Tibial nerve (tissue), 4 donors: ENCODE measurements around the gene ZNF891. TPM values are rescaled to one million over a fixed set of nuclear protein-coding genes. Genes with fewer than 3 reads are reported as not detected.

ENCODE experiments used
- DNase-seq, 2 donors: peaks; one replicate each; pipeline ENCODE4 v3.0.0-alpha.2; 2019; ENCODE audit warnings: low spot score in 2 of 2
- H3K27ac ChIP-seq, 4 donors: fragments of 200-600 bp; sonication (generic) in 3 of 4; one replicate each; pipeline ENCODE4 v1.5.1; 2017 to 2019; ENCODE audit warnings: mild to moderate bottlenecking in 1 of 4
- H3K27me3 ChIP-seq, 2 donors: fragments of 200-600 bp; sonication (generic) in 1 of 2; one replicate each; pipeline versions ENCODE4 v1.5.1 to v1.6.0; 2017 to 2019
- H3K36me3 ChIP-seq, 3 donors: fragments of 200-600 bp; sonication (generic); one replicate each; pipeline ENCODE4 v1.5.1; 2018 to 2019
- H3K4me1 ChIP-seq, 4 donors: fragments of 200-600 bp; sonication (generic) in 3 of 4; one replicate each; pipeline ENCODE4 v1.5.1; 2017 to 2019
- H3K4me3 ChIP-seq, 4 donors: fragments of 200-600 bp; sonication (generic) in 3 of 4; one replicate each; pipeline ENCODE4 v1.5.1; 2017 to 2019; ENCODE audit warnings: mild to moderate bottlenecking in 1 of 4, moderate library complexity in 1 of 4
- H3K9me3 ChIP-seq, 4 donors: fragments of 200-600 bp; sonication (generic) in 3 of 4; one replicate each; pipeline ENCODE4 v1.5.1; 2017 to 2019
- CTCF ChIP-seq, 5 experiments: fragments of 200-600 bp in 3 of 5; fragments of 450-650 bp in 2 of 5; sonication (generic) in 3 of 5; IDR thresholded peaks; one replicate each; pipeline ENCODE4 v1.5.1; 2016 to 2019; ENCODE audit warnings: antibody characterized with exemption in 5 of 5, mild to moderate bottlenecking in 3 of 5, moderate library complexity in 2 of 5
- EP300 ChIP-seq, 2 donors: sonication (generic); formaldehyde crosslinking; IDR thresholded peaks; one replicate each; pipeline ENCODE4 v1.6.1; 2017; ENCODE audit warnings: antibody characterized with exemption in 2 of 2, mild to moderate bottlenecking in 1 of 2
- POLR2A ChIP-seq, 2 donors: fragments of 450-650 bp; IDR thresholded peaks; one replicate each; pipeline ENCODE4 v1.6.1; 2017; ENCODE audit warnings: antibody characterized with exemption in 2 of 2, mild to moderate bottlenecking in 2 of 2, moderate library complexity in 2 of 2
- WGBS, 2 donors: methylation state at CpG; one replicate each; pipeline ENCODE4 v1.1.5; 2018; 5-methylcytosine and 5-hydroxymethylcytosine counted together
- total RNA-seq, 4 donors: library from RNA; depleted of rRNA; stranded (reverse); fragments of >200 nt; gene quantifications; one replicate each; pipeline ENCODE4 v1.1.0, GENCODE V29; 2016

Gene ZNF891
- 1 to 10 TPM; 5.1 to 5.9 (median 5.4) TPM for total RNA-seq

- peak within 1 kb of the TSS; percentile 90 to 96 (median 92) for H3K4me3 ChIP-seq
- WGBS, 2 donors = 0 to 2% methylated on average over 21 to 70 of the region's 87 CpGs
- H3K4me1 ChIP-seq = peaks cover 0 to 14% (median 3%) of the 10 kb centered on the region in 4 donors
- no peaks in the 10 kb centered on the region for H3K27me3 ChIP-seq
- peak in 1 of 5 experiments; percentile 34 for TF ChIP-seq CTCF (IDR thresholded peaks at IDR 0.05)
- TF ChIP-seq POLR2A (IDR thresholded peaks at IDR 0.05) = peak; percentile 41 to 84
- TF ChIP-seq EP300 (IDR thresholded peaks at IDR 0.05) = peak; percentile 43 to 95
- H3K36me3 ChIP-seq = peaks cover 4 to 71% (median 5%) of the 10 kb centered on the region in 3 donors
- H3K9me3 ChIP-seq = peaks cover 0 to 76% (median 35%) of the 10 kb centered on the region in 4 donors
- peak; percentile 91 to 93 for DNase-seq
- H3K27ac ChIP-seq = peak within 1 kb of the TSS; percentile 91 to 97 (median 96)
Measured at GRCh38 chr12:133130038-133130807, at the start of gene ZNF891, which contains the start of gene ZNF10. TSS of gene ZNF891 (minus strand) at chr12:133130274. CDS start at chr12:133121918, 8,356 bp downstream. TSS of gene ZNF10 (plus strand) at chr12:133130627. CDS start at chr12:133144493, 13,866 bp downstream.

GRCh38 chr12:133174901-133175300 lies 44.8 kb upstream of the ZNF891 start:
- H3K4me1 ChIP-seq = no peaks in the 10 kb centered on the region
- no peak for DNase-seq
- H3K27ac ChIP-seq = no peak overlapping the region
- H3K9me3 ChIP-seq = peaks cover 0 to 88% (median 15%) of the 10 kb centered on the region in 4 donors
- WGBS, 2 donors = 76 to 86% methylated on average over 1 of the region's 1 CpG
- no peaks in the 10 kb centered on the region for H3K36me3 ChIP-seq
- no peak overlapping the region for H3K4me3 ChIP-seq
- H3K27me3 ChIP-seq = no peaks in the 10 kb centered on the region
- TF ChIP-seq CTCF (IDR thresholded peaks at IDR 0.05) (no peak), EP300 (IDR thresholded peaks at IDR 0.05) (no peak), POLR2A (IDR thresholded peaks at IDR 0.05) (no peak)

DNA sequence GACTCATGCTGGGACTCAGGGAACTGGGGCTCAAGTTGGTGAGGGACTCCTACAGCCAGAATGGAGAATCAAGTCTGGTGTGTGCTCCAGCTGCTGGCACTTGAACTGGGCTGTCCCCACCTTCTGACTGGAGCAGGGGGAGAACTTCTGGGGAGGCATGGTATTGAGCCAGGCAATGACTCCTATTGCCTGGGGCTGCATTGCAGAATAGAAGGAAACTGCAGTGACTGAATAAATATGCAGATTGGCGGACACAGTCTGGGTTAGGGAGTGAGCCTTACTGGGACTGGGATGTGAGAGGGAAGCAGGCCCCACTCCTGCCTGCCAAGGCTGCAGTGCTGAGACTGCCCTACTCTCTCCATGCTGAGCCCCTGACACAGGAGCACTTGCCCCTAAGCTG lies 42.4 kb upstream of the ZNF891 start:
- Histone ChIP-seq H3K27me3 (no peaks in the 10 kb centered on the region), H3K9me3 (peaks cover 0 to 87% (median 14%) of the 10 kb centered on the region in 4 donors), H3K27ac (no peak overlapping the region), H3K36me3 (no peaks in the 10 kb centered on the region), H3K4me1 (no peaks in the 10 kb centered on the region), H3K4me3 (no peak overlapping the region)
- TF ChIP-seq EP300 (IDR thresholded peaks at IDR 0.05) (no peak), CTCF (IDR thresholded peaks at IDR 0.05) (no peak), POLR2A (IDR thresholded peaks at IDR 0.05) (no peak)
- 86 to 100% methylated on average over 1 of the region's 1 CpG for WGBS, 2 donors
- no peak for DNase-seq

DNA sequence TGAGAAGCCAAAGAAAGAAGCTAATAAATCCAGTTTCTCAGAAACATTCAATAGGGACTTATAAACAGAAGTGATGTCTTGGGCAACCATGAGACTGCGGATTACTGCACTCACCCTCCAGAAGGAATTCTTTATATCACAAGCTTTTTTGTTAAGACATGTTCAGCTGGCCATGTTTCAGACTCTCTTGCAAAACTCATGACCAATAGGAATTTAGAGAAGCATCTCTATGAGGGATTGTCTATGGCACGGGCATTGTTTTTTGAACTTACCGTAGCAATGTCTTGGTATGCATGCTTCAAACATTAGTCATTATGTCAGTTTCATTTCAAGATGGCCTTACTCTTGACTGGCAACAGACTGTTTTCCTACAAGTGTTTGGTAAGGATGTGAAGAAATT lies 35.7 kb upstream of the ZNF891 start:
- no peaks in the 10 kb centered on the region for H3K27me3 ChIP-seq
- H3K4me1 ChIP-seq = no peaks in the 10 kb centered on the region
- peaks cover 0 to 90% (median 21%) of the 10 kb centered on the region in 4 donors for H3K9me3 ChIP-seq
- H3K27ac ChIP-seq = no peak overlapping the region
- TF ChIP-seq EP300 (IDR thresholded peaks at IDR 0.05) (no peak), POLR2A (IDR thresholded peaks at IDR 0.05) (no peak), CTCF (IDR thresholded peaks at IDR 0.05) (no peak)
- no peaks in the 10 kb centered on the region for H3K36me3 ChIP-seq
- no peak for DNase-seq
- H3K4me3 ChIP-seq = no peak overlapping the region
- 85 to 91% methylated on average over 3 of the region's 3 CpGs for WGBS, 2 donors

DNA sequence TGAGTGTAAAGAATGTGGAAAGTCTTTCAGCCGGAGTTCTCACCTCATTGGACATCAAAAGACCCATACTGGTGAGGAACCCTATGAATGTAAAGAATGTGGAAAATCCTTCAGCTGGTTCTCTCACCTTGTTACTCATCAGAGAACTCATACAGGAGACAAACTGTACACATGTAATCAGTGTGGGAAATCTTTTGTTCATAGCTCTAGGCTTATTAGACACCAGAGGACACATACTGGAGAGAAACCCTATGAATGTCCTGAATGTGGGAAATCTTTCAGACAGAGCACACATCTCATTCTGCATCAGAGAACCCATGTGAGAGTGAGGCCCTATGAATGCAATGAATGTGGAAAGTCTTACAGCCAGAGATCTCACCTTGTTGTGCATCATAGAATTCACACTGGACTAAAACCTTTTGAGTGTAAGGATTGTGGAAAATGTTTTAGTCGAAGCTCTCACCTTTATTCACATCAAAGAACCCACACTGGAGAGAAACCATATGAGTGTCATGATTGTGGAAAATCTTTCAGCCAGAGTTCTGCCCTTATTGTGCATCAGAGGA lies 26.1 kb upstream of the ZNF891 start:
- Histone ChIP-seq H3K27me3 (no peaks in the 10 kb centered on the region), H3K4me1 (no peaks in the 10 kb centered on the region), H3K4me3 (no peak overlapping the region), H3K9me3 (peaks cover 4 to 100% (median 59%) of the 10 kb centered on the region in 4 donors), H3K36me3 (peaks cover 9 to 79% (median 55%) of the 10 kb centered on the region in 3 donors), H3K27ac (no peak overlapping the region)
- TF ChIP-seq CTCF (IDR thresholded peaks at IDR 0.05) (no peak), POLR2A (IDR thresholded peaks at IDR 0.05) (no peak), EP300 (IDR thresholded peaks at IDR 0.05) (no peak)
- WGBS, 2 donors = 94 to 97% methylated on average over 2 of the region's 2 CpGs
- no peak for DNase-seq
